LNCAP (cell line): Measurements from ENCODE around the gene MAGI2.

Experiments used
- TF ChIP-seq, protein P1 (sequence below): fragments of 450-650 bp; IDR thresholded peaks from 2 replicates; pipeline ENCODE4 v1.5.1; 2017; ENCODE audit warnings: mild to moderate bottlenecking

Gene MAGI2

DNA sequence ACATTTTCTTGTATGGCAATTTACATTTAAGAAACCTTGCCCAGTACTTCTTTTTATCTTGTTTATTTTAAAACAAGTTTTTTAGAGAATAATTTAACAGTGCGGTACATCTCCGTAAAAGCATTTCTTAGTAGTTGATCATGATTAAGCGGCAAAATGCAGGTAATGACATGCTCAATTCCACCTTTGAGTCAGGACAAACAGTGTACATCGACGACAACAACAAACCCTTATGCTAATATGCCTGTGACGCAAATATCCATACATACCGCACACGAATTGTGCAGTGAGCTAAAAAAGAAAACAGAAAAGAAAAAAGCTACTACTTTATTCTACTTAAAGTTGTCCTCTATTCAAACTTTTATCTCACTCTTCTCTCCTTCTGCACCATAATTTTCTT is 1.9 kb downstream of the MAGI2 start:
- TF ChIP-seq, protein P1, sequence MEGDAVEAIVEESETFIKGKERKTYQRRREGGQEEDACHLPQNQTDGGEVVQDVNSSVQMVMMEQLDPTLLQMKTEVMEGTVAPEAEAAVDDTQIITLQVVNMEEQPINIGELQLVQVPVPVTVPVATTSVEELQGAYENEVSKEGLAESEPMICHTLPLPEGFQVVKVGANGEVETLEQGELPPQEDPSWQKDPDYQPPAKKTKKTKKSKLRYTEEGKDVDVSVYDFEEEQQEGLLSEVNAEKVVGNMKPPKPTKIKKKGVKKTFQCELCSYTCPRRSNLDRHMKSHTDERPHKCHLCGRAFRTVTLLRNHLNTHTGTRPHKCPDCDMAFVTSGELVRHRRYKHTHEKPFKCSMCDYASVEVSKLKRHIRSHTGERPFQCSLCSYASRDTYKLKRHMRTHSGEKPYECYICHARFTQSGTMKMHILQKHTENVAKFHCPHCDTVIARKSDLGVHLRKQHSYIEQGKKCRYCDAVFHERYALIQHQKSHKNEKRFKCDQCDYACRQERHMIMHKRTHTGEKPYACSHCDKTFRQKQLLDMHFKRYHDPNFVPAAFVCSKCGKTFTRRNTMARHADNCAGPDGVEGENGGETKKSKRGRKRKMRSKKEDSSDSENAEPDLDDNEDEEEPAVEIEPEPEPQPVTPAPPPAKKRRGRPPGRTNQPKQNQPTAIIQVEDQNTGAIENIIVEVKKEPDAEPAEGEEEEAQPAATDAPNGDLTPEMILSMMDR, result no peak

DNA sequence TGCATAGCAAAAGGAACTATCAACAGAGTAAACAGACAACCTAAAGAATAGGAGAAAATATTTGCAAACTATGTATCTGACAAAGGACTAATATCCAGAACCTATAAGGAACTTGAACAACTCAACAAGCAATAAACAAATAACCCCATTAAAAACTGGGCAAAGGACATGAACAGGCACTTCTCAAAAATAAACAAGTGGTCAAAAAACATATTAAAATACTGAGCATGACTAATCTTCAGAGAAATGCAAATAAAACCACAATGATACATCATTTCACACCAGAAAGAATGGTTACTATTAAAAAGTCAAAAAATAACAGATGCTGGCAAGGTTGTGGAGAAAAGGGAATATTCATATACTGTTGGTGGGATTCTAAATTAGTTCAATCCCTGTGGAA is 17.1 kb downstream of the MAGI2 start:
- TF ChIP-seq, protein P1, result no peak

DNA sequence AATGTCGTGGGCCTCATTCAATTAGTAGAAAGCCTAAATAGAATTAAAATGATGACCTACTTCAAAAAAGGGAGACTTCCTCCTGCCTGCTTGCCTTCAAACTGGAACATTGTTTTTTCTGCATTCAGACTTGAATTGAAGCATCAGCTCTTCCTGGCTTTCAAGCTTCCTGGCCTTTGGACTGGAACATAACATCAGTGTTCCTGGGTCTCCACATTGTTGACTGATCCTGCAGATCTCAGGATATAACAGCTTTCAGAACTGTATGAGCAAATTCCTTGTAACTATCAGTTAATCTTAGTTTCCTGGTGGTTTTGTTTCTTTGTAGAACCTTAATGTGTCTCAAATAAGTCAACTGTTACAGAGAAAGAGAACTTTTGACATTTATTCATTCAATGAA is 18.6 kb downstream of the MAGI2 start:
- TF ChIP-seq, protein P1, result no peak

DNA sequence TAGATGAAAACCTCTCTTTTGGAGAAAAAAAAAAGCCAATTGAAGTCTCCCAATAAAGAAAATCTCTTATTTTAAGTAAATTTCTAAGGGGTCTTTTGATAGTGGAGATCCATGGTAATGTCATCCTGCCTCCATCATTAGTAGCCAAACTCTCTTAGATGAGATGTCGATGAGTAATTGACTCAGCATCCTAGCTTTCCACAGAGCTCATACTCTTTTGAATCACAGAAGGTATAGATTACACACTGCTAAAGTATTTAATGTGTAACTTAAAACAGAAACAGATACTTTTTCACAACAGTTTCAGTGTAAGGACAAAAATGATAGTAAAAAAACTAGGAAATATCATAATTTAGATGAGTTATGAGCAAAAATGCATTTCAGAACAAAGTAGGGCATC is 19.4 kb downstream of the MAGI2 start:
- TF ChIP-seq, protein P1, result no peak

DNA sequence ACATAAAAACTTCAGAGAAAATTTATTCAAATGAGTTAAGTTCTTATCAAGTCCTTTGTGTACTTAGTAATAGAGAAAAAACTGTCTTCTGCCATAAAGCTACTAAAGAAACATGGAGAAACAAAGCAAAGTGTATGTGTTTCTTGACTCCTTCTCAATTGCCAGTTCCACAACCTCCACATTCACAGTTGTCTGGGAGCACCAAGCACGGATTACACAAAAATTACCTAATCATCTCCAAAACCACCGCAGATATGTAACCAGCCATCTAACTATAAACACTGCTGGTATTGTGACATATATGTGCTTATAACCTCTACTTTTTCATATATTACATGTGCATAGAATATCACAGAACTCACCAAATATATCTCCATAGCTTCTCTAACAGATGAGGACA is 23.1 kb downstream of the MAGI2 start:
- TF ChIP-seq, protein P1, result no peak

DNA sequence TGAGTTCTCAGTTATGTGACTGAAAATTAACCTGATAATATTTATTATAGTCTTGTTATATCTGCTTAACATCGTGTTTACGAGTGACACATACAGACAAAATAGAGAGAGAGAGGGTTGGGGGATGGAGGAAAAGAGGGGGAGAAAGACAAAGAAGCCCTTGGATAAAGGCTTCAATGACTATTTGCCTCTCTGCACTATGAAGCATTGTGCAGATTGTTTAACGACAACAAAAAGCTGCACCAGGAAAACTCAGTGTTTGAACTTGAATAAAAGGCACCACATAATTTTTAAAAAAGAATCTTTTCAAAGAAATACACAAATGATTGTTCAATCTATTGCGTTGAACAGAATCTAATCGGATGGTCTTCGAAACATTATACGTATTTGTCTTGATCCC is 27.8 kb downstream of the MAGI2 start:
- TF ChIP-seq, protein P1, result no peak

DNA sequence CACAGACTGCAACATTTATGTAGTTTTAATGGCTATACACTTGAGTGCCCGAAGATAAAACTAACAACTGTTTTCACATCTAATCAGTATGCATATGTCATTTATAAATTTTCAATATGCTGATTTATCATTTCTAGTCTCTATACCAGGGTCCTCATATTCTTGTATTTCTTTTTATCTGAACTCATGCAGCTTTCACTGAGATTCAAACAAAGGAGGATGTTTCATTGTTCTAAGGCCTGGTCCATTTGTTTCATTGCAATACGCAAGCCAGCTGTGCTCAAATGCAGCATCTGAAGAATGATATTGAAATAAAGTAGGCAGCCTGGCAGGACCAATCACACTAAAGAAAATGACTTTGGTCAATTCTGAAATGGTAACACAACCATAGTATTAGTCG is 31.7 kb downstream of the MAGI2 start:
- TF ChIP-seq, protein P1, result no peak

DNA sequence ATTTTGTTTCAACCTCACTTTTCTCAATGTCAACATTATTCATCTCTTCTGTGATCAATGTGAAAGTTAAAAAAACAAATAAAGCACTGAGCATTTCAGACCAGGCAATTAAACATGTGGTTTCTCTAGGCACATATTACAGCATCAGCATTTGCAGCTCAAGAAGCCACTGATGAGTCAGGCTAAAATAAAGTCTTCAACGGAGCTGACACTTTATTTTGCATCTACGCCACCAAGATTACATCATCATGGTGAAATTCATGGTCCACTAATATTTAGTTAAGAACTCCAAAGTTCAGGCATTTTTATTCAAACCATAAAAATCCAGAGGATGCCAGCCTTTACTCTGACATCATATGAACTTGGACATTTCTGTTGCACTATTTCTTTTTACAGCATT is 33.0 kb downstream of the MAGI2 start:
- TF ChIP-seq, protein P1, result no peak
